ENCODE measurements around the gene E2F1. TPM values are rescaled to one million over a fixed set of nuclear protein-coding genes. Genes with fewer than 3 reads are reported as not detected.
A peak's percentile ranks its signal among the peaks of the same experiment; 100 is the strongest.

Gene E2F1
- total and polyA plus RNA-seq, 10 donors, result 2.5 to 6.9 (median 5.0) TPM

- Histone ChIP-seq H3K9me3 (no peaks in the 10 kb centered on the region), H3K4me1 (peaks cover 0 to 23% (median 8%) of the 10 kb centered on the region in 6 donors), H3K27me3 (replicated peaks in 1 of 7) (no peaks in the 10 kb centered on the region), H3K27ac (no peak overlapping the region), H3K4me3 (no peak overlapping the region), H3K36me3 (peaks cover 0 to 83% (median 40%) of the 10 kb centered on the region in 6 donors)
- WGBS, 5 donors, result 78 to 96% (median 88%) methylated on average over 2 of the region's 2 CpGs
- intact Hi-C loops (cut with DNase I; ENCODE audit: low total_unique reads), result no loop called here
- DNase-seq, result no peak
- TF ChIP-seq CTCF (IDR thresholded peaks at IDR 0.05 in 8 of 11, conservative IDR thresholded peaks at IDR 0.05 in 3 of 11), result no peak
- no peak for TF ChIP-seq POLR2A (IDR thresholded peaks at IDR 0.05)
- no peak for TF ChIP-seq POLR2AphosphoS5 (IDR thresholded peaks at IDR 0.05)
Measured at GRCh38 chr20:33645396-33645795, 40.8 kb downstream of the E2F1 start.

- Histone ChIP-seq H3K4me3 (no peak overlapping the region), H3K27me3 (replicated peaks in 1 of 7) (no peaks in the 10 kb centered on the region), H3K9me3 (no peaks in the 10 kb centered on the region), H3K27ac (no peak overlapping the region), H3K4me1 (peaks cover 0 to 23% (median 8%) of the 10 kb centered on the region in 6 donors), H3K36me3 (peaks cover 0 to 87% (median 44%) of the 10 kb centered on the region in 6 donors)
- intact Hi-C loops (cut with DNase I; ENCODE audit: low total_unique reads), result no loop called here
- WGBS, 5 donors, result 65 to 86% (median 73%) methylated on average over 4 of the region's 4 CpGs
- no peak for TF ChIP-seq POLR2AphosphoS5 (IDR thresholded peaks at IDR 0.05)
- no peak for TF ChIP-seq POLR2A (IDR thresholded peaks at IDR 0.05)
- TF ChIP-seq CTCF (IDR thresholded peaks at IDR 0.05 in 8 of 11, conservative IDR thresholded peaks at IDR 0.05 in 3 of 11), result no peak
- DNase-seq, result no peak
Measured at GRCh38 chr20:33645072-33645358, 41.2 kb downstream of the E2F1 start.

GRCh38 chr20:33644313-33645071, 41.7 kb downstream of the E2F1 start:
- no peak for DNase-seq
- 90 to 95% (median 92%) methylated on average over 21 to 28 of the region's 28 CpGs for WGBS, 5 donors
- Histone ChIP-seq H3K4me1 (peaks cover 0 to 23% (median 8%) of the 10 kb centered on the region in 6 donors), H3K27ac (no peak overlapping the region), H3K4me3 (no peak overlapping the region), H3K36me3 (peaks cover 0 to 92% (median 49%) of the 10 kb centered on the region in 6 donors), H3K9me3 (no peaks in the 10 kb centered on the region), H3K27me3 (replicated peaks in 1 of 7) (no peaks in the 10 kb centered on the region)
- intact Hi-C loops (cut with DNase I; ENCODE audit: low total_unique reads), result no loop called here
- no peak for TF ChIP-seq POLR2A (IDR thresholded peaks at IDR 0.05)
- TF ChIP-seq POLR2AphosphoS5 (IDR thresholded peaks at IDR 0.05), result peak in 1 of 3 donors; percentile 32

GRCh38 chr20:33640287-33640686, 45.9 kb downstream of the E2F1 start:
- intact Hi-C loops (cut with DNase I; ENCODE audit: low total_unique reads), result no loop called here
- no peaks in the 10 kb centered on the region for H3K27me3 ChIP-seq (replicated peaks in 1 of 7)
- DNase-seq, result no peak
- H3K36me3 ChIP-seq, result peaks cover 0 to 98% (median 61%) of the 10 kb centered on the region in 6 donors
- H3K27ac ChIP-seq, result no peak overlapping the region
- no peaks in the 10 kb centered on the region for H3K9me3 ChIP-seq
- no peak overlapping the region for H3K4me3 ChIP-seq
- H3K4me1 ChIP-seq, result no peaks in the 10 kb centered on the region
- TF ChIP-seq POLR2A (IDR thresholded peaks at IDR 0.05) (no peak), POLR2AphosphoS5 (IDR thresholded peaks at IDR 0.05) (peak in 1 of 3 donors; percentile 34)
- 70 to 79% (median 76%) methylated on average over 13 of the region's 13 CpGs for WGBS, 5 donors

GRCh38 chr20:33636776-33637175, 49.4 kb downstream of the E2F1 start:
- WGBS, 5 donors, result 69 to 97% (median 90%) methylated on average over 1 of the region's 1 CpG
- Histone ChIP-seq H3K4me1 (no peaks in the 10 kb centered on the region), H3K9me3 (no peaks in the 10 kb centered on the region), H3K36me3 (peaks cover 0 to 94% (median 54%) of the 10 kb centered on the region in 6 donors), H3K27ac (no peak overlapping the region), H3K27me3 (replicated peaks in 1 of 7) (no peaks in the 10 kb centered on the region), H3K4me3 (no peak overlapping the region)
- no peak for DNase-seq
- TF ChIP-seq CTCF (IDR thresholded peaks at IDR 0.05 in 8 of 11, conservative IDR thresholded peaks at IDR 0.05 in 3 of 11) (no peak), POLR2AphosphoS5 (IDR thresholded peaks at IDR 0.05) (no peak), POLR2A (IDR thresholded peaks at IDR 0.05) (no peak)
- intact Hi-C loops (cut with DNase I; ENCODE audit: low total_unique reads), result no loop called here

All from spleen (tissue), 11 donors.